HG03045 (cell line): Measurements from ENCODE around the gene THSD4.

Experiments
- ATAC-seq: cut with Tn5 transposase; IDR thresholded peaks from one replicate; pipeline ENCODE4 v1.9.1; 2021; ENCODE audit warnings: mild to moderate bottlenecking, moderate library complexity; ENCODE audit not compliant: unreplicated experiment

THSD4 gene

GRCh38 chr15:71341811-71342550, 226.7 kb downstream of the THSD4 start:
- ATAC-seq: no peak

- no peak for ATAC-seq
Measured at GRCh38 chr15:71342658-71343057, 227.4 kb downstream of the THSD4 start.

GRCh38 chr15:71344316-71344715, 229.0 kb downstream of the THSD4 start:
- no peak for ATAC-seq

- no peak for ATAC-seq
Measured at GRCh38 chr15:71345186-71345585, 229.9 kb downstream of the THSD4 start.

GRCh38 chr15:71346464-71346863, 231.2 kb downstream of the THSD4 start:
- no peak for ATAC-seq

- ATAC-seq: no peak
Measured at GRCh38 chr15:71348597-71348996, 233.3 kb downstream of the THSD4 start.

GRCh38 chr15:71349336-71349735, 234.1 kb downstream of the THSD4 start:
- no peak for ATAC-seq

- no peak for ATAC-seq
Measured at GRCh38 chr15:71349736-71350526, 234.7 kb downstream of the THSD4 start.

GRCh38 chr15:71350622-71351378, 235.5 kb downstream of the THSD4 start:
- no peak for ATAC-seq

GRCh38 chr15:71352125-71352524, 236.9 kb downstream of the THSD4 start:
- ATAC-seq: no peak

- ATAC-seq: no peak
Measured at GRCh38 chr15:71352765-71353164, 237.5 kb downstream of the THSD4 start.

GRCh38 chr15:71353171-71353570, 237.9 kb downstream of the THSD4 start:
- ATAC-seq: no peak

- ATAC-seq: no peak
Measured at GRCh38 chr15:71355268-71355667, 240.0 kb downstream of the THSD4 start.

GRCh38 chr15:71357321-71357732, 242.1 kb downstream of the THSD4 start:
- no peak for ATAC-seq

- no peak for ATAC-seq
Measured at GRCh38 chr15:71357967-71358366, 242.7 kb downstream of the THSD4 start.

- no peak for ATAC-seq
Measured at GRCh38 chr15:71359246-71359645, 244.0 kb downstream of the THSD4 start.

- no peak for ATAC-seq
Measured at GRCh38 chr15:71362556-71362955, 247.3 kb downstream of the THSD4 start.

- ATAC-seq: no peak
Measured at GRCh38 chr15:71362987-71363968, 248.0 kb downstream of the THSD4 start.

- ATAC-seq: no peak
Measured at GRCh38 chr15:71364117-71364584, 248.9 kb downstream of the THSD4 start.

- ATAC-seq: no peak
Measured at GRCh38 chr15:71366522-71366921, 251.3 kb downstream of the THSD4 start.
